NB4 (cell line): ENCODE results near the gene UBASH3A.
A peak's percentile ranks its signal among the peaks of the same experiment; 100 is the strongest.

Experiments used
- DNase-seq: peaks from one replicate; pipeline ENCODE4 v3.0.0; 2010; ENCODE audit warnings: low read depth
- H3K4me3 ChIP-seq: one replicate; pipeline ENCODE4 v1.5.1; 2011; ENCODE audit warnings: mild to moderate bottlenecking, low read depth, low read length, moderate library complexity
- CTCF ChIP-seq: IDR thresholded peaks from one replicate; pipeline ENCODE4 v1.5.1; 2012; ENCODE audit warnings: low read depth, low read length
- MAX ChIP-seq: IDR thresholded peaks from 2 replicates; pipeline ENCODE4 v1.6.1; 2011; ENCODE audit warnings: low read depth, low read length
- MYC ChIP-seq: IDR thresholded peaks from 2 replicates; pipeline ENCODE4 v1.6.1; 2011; ENCODE audit warnings: low read depth, low read length
- POLR2A ChIP-seq: IDR thresholded peaks from 2 replicates; pipeline ENCODE4 v1.6.1; 2011; ENCODE audit warnings: mild to moderate bottlenecking; ENCODE audit not compliant: insufficient read length; ENCODE audit errors: extremely low read depth

Gene UBASH3A

GRCh38 chr21:42382915-42383314, 20.8 kb upstream of the UBASH3A start:
- DNase-seq, result no peak
- TF ChIP-seq POLR2A (no peak), MAX (no peak), MYC (no peak), CTCF (no peak)

GRCh38 chr21:42383331-42383730, 20.4 kb upstream of the UBASH3A start:
- H3K4me3 ChIP-seq, result no peak overlapping the region
- TF ChIP-seq MAX (no peak), MYC (no peak), CTCF (no peak), POLR2A (no peak)
- no peak for DNase-seq

More at GRCh38 chr21:42382915-42383314, 20.8 kb upstream of the UBASH3A start:
- H3K4me3 ChIP-seq, result no peak overlapping the region

- no peak overlapping the region for H3K4me3 ChIP-seq
- DNase-seq, result peak; percentile 34
- TF ChIP-seq CTCF (no peak), MAX (no peak), POLR2A (no peak), MYC (no peak)
Observed at GRCh38 chr21:42384156-42384945, 19.4 kb upstream of the UBASH3A start.

- DNase-seq, result peak; percentile 31
- TF ChIP-seq MAX (no peak), CTCF (no peak), POLR2A (no peak)
- H3K4me3 ChIP-seq, result no peak overlapping the region
Observed at GRCh38 chr21:42384989-42385388, 18.7 kb upstream of the UBASH3A start.

GRCh38 chr21:42385619-42386018, 18.1 kb upstream of the UBASH3A start:
- no peak for TF ChIP-seq POLR2A
- no peak for TF ChIP-seq MYC
- no peak for TF ChIP-seq CTCF
- no peak for TF ChIP-seq MAX
- H3K4me3 ChIP-seq, result no peak overlapping the region
- DNase-seq, result no peak
